GM11168 (cell line): ENCODE results near the gene CYTH1.
"Not testable (repeated sequence)": the region's sequence is repeated elsewhere in the genome, so short reads cannot be mapped to it uniquely, and the experiment has no call there.

Source experiments
- in situ Hi-C: fragments of 300-500 bp; cut with MboI; formaldehyde crosslinking; loops from one replicate; pipeline ENCODE4 v1.12.0; 2022; ENCODE audit warnings: low sequenced_read_pairs; ENCODE audit not compliant: unreplicated experiment

CYTH1 gene

DNA sequence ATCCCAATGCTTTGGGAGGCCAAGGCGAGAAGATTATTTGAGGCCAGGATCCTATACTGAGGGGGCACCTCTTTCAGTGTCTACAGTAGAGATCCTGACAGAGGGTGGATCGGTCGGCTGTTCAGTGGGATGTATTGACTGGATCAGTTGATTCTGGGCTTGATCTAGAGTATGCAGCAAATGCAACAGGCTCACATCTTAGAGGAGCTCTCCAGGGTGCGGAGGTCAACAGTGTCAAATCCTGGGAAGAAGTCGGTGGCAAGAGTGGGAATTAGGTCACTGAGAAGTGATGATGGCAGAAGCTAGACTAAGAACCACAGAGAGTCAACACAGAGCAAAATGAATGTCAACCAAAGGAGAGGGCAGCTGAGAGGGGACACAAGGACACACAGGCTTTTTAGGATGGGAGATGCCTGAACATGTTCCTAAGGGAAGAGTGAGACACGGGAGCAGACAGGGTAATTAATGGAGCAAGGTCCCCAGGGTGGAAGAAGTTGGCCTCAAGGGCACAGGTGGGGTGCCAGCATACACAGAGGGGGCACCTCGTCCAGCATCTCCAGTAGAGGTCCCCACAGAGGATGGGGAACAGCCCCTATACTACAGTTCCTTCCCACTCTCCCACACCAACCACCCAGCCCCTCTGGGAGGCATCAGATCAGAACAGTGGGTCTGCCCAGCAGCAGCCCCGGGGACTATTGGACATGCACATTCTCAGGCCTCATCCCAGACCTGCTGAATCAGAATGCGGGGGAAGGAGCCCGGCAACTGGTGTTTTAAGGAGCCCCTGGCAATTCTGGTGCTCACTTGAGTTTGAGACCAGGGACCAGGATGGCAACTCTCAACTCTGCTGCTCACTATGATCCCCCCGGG is 10.0 kb upstream of the CYTH1 start:
- in situ Hi-C loops, result no loop called here

DNA sequence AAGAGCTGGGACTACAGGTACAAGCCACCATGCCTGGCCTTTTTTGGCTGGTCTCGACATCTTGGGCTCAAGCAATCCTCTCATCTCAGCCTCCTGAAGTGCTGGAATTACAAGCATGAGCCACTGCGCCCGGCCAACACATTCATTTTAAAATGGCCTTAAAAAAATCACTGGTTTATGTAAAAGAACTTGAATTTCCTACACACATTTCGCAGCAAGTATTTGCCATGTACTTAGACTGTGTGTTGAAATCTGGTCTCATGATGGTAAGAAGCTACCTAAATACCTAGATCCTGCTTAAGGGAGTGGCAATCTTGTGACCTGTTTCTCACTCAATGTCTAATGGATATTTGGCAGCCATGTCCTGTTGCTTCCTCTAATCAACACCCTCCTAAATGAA is 8.5 kb upstream of the CYTH1 start:
- in situ Hi-C loops, result no loop called here

- in situ Hi-C loops, result no loop called here
Measured at GRCh38 chr17:78789663-78790181, 7.6 kb upstream of the CYTH1 start.

DNA sequence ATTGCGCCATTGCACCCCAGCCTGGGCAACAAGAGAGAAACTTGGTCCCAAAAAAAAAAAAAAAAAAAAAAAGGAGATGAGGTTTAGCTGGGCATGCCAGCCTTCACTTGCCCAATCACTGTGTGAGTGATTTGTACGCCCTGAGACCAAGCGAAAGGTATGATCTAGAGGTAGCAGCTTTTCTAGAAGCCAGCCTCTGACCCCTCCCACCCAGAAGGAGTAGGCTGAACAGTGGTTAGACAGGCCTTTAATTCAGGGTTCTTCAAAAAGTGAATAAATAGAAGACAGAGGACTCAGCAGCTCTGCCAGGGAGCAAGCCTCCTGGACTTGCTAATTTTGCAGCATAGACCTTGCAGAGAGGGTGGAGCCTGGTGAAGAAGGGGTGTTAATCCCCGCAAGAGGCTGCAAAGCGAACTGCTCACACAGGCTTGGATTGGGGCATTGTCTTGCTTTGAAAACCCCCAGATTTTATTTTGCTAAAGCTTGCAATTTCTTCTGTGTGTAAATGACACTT is 7.1 kb upstream of the CYTH1 start:
- in situ Hi-C loops, result no loop called here

- in situ Hi-C loops, result no loop called here
Measured at GRCh38 chr17:78788451-78788850, 6.4 kb upstream of the CYTH1 start.

GRCh38 chr17:78787444-78787843 is 5.4 kb upstream of the CYTH1 start:
- in situ Hi-C loops, result no loop called here

DNA sequence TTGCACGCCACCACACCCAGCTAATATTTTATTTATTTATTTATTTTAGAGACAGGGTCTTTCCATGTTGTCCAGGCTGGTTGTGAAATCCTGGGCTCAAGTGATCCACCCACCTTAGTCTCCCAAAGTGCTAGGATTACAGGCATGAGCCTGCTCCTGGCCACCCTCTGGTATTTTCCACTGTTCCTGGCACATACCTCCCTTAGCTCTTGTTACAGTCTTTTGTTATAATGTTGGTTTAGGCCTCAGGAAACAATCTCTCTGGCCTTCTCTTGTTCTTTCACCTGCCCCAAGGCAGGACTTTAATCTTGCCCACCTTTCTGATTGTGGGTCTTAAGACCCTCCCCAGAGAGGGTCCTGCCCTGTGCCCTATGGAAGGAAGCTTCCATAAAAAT is 3.6 kb upstream of the CYTH1 start:
- in situ Hi-C loops, result no loop called here

DNA sequence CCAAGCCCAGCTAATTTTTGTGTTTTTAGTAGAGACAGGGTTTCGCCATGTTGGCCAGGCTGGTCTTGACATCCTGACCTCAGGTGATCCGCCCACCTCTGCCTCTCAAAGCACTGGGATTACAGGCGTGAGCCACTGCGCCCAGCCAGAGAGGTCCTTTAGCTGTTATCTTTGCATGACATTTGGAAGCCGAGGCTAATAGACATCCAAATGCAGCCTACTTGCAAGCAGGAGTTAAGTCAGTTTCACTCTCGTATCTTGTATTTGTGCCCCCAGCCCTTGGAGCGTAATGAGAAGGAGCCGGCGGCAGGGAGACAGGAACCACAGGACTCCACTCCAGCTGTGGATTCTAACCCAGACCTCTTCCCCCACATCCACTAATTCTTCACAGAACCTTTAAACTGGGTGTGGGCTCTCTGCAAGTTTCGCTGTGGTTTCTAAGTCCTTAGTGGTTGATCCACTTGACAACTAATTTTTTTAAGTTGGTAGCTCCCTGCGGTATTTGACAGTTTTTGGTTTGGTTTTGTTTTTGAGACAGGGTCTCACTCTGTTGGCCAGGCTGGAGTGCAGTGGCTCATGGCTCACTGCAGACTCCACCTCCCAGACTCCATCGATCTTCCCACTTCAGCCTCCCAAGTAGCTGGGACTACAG is 3.1 kb upstream of the CYTH1 start:
- in situ Hi-C loops, result no loop called here

- in situ Hi-C loops, result no loop called here
Measured at GRCh38 chr17:78784352-78784751, 2.3 kb upstream of the CYTH1 start.

DNA sequence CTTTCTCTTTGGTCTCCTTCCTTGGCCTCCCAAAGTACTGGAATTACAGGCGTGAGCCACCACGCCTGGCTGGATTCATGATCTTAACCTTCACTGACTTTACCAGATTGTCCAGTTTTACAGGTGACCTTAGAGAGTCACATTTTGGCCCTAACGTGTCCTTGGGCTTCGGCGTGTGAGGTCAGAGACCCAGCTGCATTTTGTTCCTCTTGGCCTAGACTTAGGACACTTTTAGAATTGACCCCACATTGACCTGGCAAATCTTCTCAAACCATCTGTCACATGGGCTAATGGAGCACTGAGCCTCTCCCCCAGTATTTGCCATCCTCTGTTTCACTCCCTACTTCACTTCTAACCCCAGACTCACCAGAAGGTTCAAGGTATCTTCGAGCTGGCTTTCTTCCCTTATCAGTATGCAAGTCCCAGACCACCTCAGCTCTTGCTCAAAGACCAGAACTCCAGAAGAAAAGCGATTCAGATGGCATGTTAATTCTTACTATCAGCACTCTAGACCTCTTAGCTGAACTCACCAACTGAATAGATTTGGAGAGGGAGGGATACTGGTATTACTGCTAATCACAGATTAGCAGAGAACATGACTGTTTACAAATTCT is 1.7 kb upstream of the CYTH1 start:
- in situ Hi-C loops, result no loop called here

DNA sequence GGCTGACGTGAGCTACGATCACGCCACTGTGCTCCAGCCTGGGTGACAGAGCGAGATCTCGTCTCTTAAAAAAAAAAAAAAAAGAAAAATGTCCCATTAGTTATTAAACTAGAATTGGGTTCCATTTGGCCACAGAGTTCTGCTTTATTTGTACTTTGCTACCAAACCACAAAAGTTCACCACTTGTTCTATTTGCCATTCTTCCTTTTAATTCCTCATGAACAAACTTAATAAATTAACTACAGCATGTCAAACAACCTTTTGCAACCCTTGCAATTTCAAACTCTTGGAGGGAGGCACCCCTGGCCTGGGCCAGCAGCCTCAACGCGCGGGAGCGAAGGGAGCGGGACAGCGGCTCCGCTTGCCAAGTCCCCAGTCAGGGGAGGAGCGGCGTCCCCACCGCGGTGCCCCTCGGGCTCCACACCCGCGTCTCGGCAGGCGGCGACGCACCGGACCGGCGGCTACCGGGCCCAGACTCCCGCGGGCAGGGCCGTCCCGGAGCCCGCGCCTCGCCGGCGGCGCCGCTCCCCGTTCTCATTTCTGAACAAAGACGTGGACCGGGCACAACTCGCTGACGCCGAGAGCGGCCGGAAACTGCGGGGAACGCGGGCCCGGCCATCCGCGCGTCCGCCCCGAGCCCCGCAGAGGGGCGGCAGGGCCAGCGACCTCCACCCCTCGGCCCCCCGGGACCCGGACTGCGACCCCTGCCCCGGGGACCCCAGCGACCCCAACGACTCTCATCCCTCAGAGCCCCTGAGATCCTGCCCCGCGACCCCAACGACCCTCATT is 775 bp downstream of the CYTH1 start:
- in situ Hi-C loops, result no loop called here

DNA sequence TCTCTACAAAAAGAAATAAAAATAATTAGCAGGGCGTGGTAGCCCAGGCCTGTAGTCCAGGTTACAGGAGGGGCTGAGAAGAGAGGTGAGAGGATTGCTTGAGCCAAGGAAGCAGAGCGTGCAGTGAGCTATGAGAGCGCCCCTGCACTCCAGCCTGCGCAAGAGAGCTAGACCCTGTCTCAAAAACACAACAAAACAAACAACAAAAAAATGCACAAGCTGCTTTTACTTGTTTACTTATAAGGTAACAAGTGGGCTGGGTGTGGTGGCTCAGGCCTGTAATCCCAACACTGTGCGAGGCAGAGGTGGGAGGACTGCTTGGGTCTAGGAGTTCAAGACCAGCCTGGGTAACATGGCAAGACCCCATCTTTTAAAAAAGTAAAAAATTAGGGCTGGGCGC is 1.7 kb downstream of the CYTH1 start:
- in situ Hi-C loops, result no loop called here

- in situ Hi-C loops, result no loop called here
Measured at GRCh38 chr17:78779850-78780249, 2.2 kb downstream of the CYTH1 start.

DNA sequence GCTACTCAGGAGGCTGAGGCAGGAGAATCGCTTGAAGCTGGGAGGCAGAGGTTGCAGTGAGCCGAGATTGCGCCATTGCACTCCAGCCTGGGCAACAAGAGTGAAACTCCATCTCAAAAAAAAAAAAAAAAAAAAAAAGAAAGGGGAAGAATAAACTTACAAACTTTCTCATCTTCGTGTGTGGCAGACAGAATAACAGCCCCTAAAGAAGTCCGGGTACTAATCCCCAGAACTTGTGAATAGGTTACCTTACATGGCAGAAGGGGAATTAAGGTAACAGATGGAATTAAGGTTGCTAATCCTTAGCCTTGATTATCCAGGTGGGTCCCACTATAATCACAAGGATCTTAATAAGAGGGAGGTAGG is 2.8 kb downstream of the CYTH1 start:
- in situ Hi-C loops, result not testable (repeated sequence)

GRCh38 chr17:78777881-78778280 is 4.2 kb downstream of the CYTH1 start:
- in situ Hi-C loops, result no loop called here

GRCh38 chr17:78774956-78775571 is 7.0 kb downstream of the CYTH1 start:
- in situ Hi-C loops, result no loop called here

DNA sequence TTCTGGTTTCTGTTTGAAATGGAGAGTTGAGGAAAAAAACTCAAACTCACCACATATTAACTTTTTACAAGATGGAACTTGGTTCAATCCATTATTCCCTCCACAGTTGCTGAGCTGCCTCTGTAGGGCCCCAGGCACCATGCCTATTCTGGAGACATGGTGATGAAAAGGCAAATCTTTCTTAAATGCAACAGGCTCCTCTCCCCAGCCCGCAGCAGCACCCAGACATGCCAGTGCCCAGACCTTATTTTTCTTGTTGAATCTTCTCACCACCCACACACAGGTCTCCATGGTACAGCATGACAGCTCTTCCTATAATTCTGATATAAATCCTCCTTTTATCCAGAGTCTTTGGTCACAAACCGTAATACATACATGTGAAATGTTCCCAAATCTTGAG is 7.6 kb downstream of the CYTH1 start:
- in situ Hi-C loops, result no loop called here

DNA sequence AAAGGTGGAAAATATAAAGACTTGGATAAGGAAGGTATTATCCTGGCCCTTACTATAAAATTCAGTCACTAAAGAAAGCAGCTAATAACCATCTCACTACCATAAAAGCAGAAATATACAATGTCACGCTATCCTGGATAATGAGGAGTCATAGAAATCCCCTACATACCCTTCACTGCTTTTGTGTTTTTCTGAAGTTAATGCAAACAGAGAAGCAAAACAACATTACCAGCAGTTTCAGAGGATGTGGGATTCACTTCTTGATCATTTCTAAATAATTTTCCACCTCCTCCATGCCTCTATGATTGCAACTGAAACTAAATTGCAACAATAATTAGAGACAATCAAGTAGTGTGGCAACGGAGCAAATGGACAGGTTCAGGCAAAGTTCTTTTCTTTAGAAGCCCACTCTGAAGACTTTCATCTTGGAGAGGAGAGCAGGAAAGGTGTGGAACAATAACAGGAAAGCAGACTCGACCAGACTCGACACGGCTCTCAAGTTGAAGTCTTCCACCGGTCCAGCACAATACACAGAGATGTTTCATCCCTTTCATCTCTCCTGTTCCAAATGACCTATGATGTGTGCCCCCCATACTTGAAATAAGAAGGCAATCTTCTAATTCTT is 10.2 kb downstream of the CYTH1 start:
- in situ Hi-C loops, result no loop called here

- in situ Hi-C loops, result no loop called here
Measured at GRCh38 chr17:78769196-78769773, 12.8 kb downstream of the CYTH1 start.
